Heart left ventricle (tissue), 13 donors: ENCODE data around the gene ALDH3A1.

Experiments used
- CTCF ChIP-seq, 12 donors: fragments of 200-600 bp; sonication (generic) in 4 of 12; IDR thresholded peaks; one replicate each; pipeline versions ENCODE4 v1.5.0 to v1.8.0; 2018 to 2022; ENCODE audit warnings: antibody characterized with exemption in 12 of 12, mild to moderate bottlenecking in 5 of 12
- POLR2A ChIP-seq, 2 donors: fragments of 450-650 bp; IDR thresholded peaks; one replicate each; pipeline ENCODE4 v1.6.1; 2017; ENCODE audit warnings: antibody characterized with exemption in 2 of 2, mild to moderate bottlenecking in 2 of 2, moderate library complexity in 2 of 2
- donor health status: ischemic (EF 13 %, LVEDD 7.1; RV severe dilation, severe dysfunction).
- donor health status: DM: no; HTN: yes; CAD: no.
- donor health status: DM: no; HTN: no; CAD: no.
- donor health status: ischemic (EF 25% LVEDD 6.9; RV normal size, moderate dysfunction).
- donor health status: ischemic (EF 25% LVEDD 5.7; RV mildly dilated, moderate dysfunction).
- donor health status: ischemic (EF 35%, LVEDD 5.7; RV mildly dilated, moderate dysfunction).
- donor health status: nonischemic (EF 11% LVEDD 7.7; RV severe dilation, severe dysfunction).
- donor health status: DM: yes; HTN: yes; CAD: no.
- donor health status: PGD.
- donor health status: ischemic (EF 29% LVEDD 5.4; RV normal size, mild dysfunction).
- donor health status: nonischemic (EF 23%, LVEDD 6.1; RV moderate dilation, normal function).

- TF ChIP-seq CTCF (IDR thresholded peaks at IDR 0.05) (no peak), POLR2A (IDR thresholded peaks at IDR 0.05) (no peak)
Observed at GRCh38 chr17:19747829-19748806, at the start of gene ALDH3A1.
